ENCODE measurements around the gene LRRC61. TPM values are rescaled to one million over a fixed set of nuclear protein-coding genes. Genes with fewer than 3 reads are reported as not detected.
A peak's percentile ranks its signal among the peaks of the same experiment; 100 is the strongest.

LRRC61 gene
- total RNA-seq, 2 donors from 2014 or later: 0.77 to 27.0 TPM

GRCh38 chr7:150317748-150318444 lies 5.3 kb upstream of the LRRC61 start:
- H3K4me1 Mint-ChIP-seq: peaks cover 15% of the 10 kb centered on the region
- H3K9me3 Mint-ChIP-seq: no peaks in the 10 kb centered on the region
- no peak overlapping the region for H3K4me3 ChIP-seq (ENCODE audit: low read length)
- H3K36me3 Mint-ChIP-seq (ENCODE audit: low read depth): no peaks in the 10 kb centered on the region
- no peak overlapping the region for H3K27ac ChIP-seq (ENCODE audit: low read depth, low read length)
- WGBS, 2 experiments (ENCODE audit: insufficient coverage in 1 of 2, insufficient read length in 1 of 2): 48 to 55% methylated on average over 6 to 7 of the region's 7 CpGs
- no peak overlapping the region for H3K4me3 Mint-ChIP-seq
- no peaks in the 10 kb centered on the region for H3K9me3 ChIP-seq (ENCODE audit: control insufficient read depth, low read length)
- H3K27me3 Mint-ChIP-seq (ENCODE audit: insufficient read depth): no peaks in the 10 kb centered on the region
- no peak overlapping the region for H3K9ac ChIP-seq (ENCODE audit: extremely low read depth, low read length, poor library complexity, severe bottlenecking)
- H3K27me3 ChIP-seq (ENCODE audit: control insufficient read depth, insufficient read depth, low read length, poor library complexity, severe bottlenecking): no peaks in the 10 kb centered on the region
- H3K4me1 ChIP-seq (ENCODE audit: control insufficient read depth, insufficient read depth, low read length): no peaks in the 10 kb centered on the region
- TF ChIP-seq, protein P1, sequence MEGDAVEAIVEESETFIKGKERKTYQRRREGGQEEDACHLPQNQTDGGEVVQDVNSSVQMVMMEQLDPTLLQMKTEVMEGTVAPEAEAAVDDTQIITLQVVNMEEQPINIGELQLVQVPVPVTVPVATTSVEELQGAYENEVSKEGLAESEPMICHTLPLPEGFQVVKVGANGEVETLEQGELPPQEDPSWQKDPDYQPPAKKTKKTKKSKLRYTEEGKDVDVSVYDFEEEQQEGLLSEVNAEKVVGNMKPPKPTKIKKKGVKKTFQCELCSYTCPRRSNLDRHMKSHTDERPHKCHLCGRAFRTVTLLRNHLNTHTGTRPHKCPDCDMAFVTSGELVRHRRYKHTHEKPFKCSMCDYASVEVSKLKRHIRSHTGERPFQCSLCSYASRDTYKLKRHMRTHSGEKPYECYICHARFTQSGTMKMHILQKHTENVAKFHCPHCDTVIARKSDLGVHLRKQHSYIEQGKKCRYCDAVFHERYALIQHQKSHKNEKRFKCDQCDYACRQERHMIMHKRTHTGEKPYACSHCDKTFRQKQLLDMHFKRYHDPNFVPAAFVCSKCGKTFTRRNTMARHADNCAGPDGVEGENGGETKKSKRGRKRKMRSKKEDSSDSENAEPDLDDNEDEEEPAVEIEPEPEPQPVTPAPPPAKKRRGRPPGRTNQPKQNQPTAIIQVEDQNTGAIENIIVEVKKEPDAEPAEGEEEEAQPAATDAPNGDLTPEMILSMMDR (conservative IDR thresholded peaks at IDR 0.05): no peak
- H3K27ac Mint-ChIP-seq: peak overlapping the region; percentile 33
- DNase-seq: peak; percentile 39
- H3K36me3 ChIP-seq (ENCODE audit: control insufficient read depth, insufficient read depth, low read length): no peaks in the 10 kb centered on the region

- no peaks in the 10 kb centered on the region for H3K9me3 ChIP-seq (ENCODE audit: control insufficient read depth, low read length)
- TF ChIP-seq, protein P1 (conservative IDR thresholded peaks at IDR 0.05): no peak
- H3K9me3 Mint-ChIP-seq: no peaks in the 10 kb centered on the region
- H3K4me1 Mint-ChIP-seq: peaks cover 17% of the 10 kb centered on the region
- peaks cover 19% of the 10 kb centered on the region for H3K36me3 Mint-ChIP-seq (ENCODE audit: low read depth)
- no peaks in the 10 kb centered on the region for H3K27me3 ChIP-seq (ENCODE audit: control insufficient read depth, insufficient read depth, low read length, poor library complexity, severe bottlenecking)
- H3K4me1 ChIP-seq (ENCODE audit: control insufficient read depth, insufficient read depth, low read length): no peaks in the 10 kb centered on the region
- H3K4me3 Mint-ChIP-seq: peak overlapping the region; percentile 74
- H3K4me3 ChIP-seq (ENCODE audit: low read length): no peak overlapping the region
- peaks cover 12% of the 10 kb centered on the region for H3K36me3 ChIP-seq (ENCODE audit: control insufficient read depth, insufficient read depth, low read length)
- no peak for DNase-seq
- H3K27me3 Mint-ChIP-seq (ENCODE audit: insufficient read depth): no peaks in the 10 kb centered on the region
- 88 to 91% methylated on average over 2 to 3 of the region's 3 CpGs for WGBS, 2 experiments (ENCODE audit: insufficient coverage in 1 of 2, insufficient read length in 1 of 2)
- no peak overlapping the region for H3K27ac ChIP-seq (ENCODE audit: low read depth, low read length)
- H3K9ac ChIP-seq (ENCODE audit: extremely low read depth, low read length, poor library complexity, severe bottlenecking): no peak overlapping the region
- no peak overlapping the region for H3K27ac Mint-ChIP-seq
Measured at GRCh38 chr7:150321788-150322113, 1.4 kb upstream of the LRRC61 start.

- Histone ChIP-seq H3K9me3 (ENCODE audit: control insufficient read depth, low read length) (no peaks in the 10 kb centered on the region), H3K27ac (ENCODE audit: low read depth, low read length) (no peak overlapping the region), H3K4me1 (ENCODE audit: control insufficient read depth, insufficient read depth, low read length) (no peaks in the 10 kb centered on the region), H3K27me3 (ENCODE audit: control insufficient read depth, insufficient read depth, low read length, poor library complexity, severe bottlenecking) (no peaks in the 10 kb centered on the region), H3K4me3 (ENCODE audit: low read length) (peak overlapping the region; percentile 87), H3K36me3 (ENCODE audit: control insufficient read depth, insufficient read depth, low read length) (peaks cover 16% of the 10 kb centered on the region), H3K9ac (ENCODE audit: extremely low read depth, low read length, poor library complexity, severe bottlenecking) (peak overlapping the region; percentile 63)
- WGBS, 2 experiments (ENCODE audit: insufficient coverage in 1 of 2, insufficient read length in 1 of 2): 87 to 94% methylated on average over 4 of the region's 4 CpGs
- DNase-seq: peak; percentile 47
- peaks cover 24% of the 10 kb centered on the region for H3K36me3 Mint-ChIP-seq (ENCODE audit: low read depth)
- peak overlapping the region; percentile 91 for H3K27ac Mint-ChIP-seq
- peaks cover 17% of the 10 kb centered on the region for H3K4me1 Mint-ChIP-seq
- TF ChIP-seq, protein P1 (conservative IDR thresholded peaks at IDR 0.05): no peak
- peak overlapping the region; percentile 74 for H3K4me3 Mint-ChIP-seq
- no peaks in the 10 kb centered on the region for H3K27me3 Mint-ChIP-seq (ENCODE audit: insufficient read depth)
- no peaks in the 10 kb centered on the region for H3K9me3 Mint-ChIP-seq
Measured at GRCh38 chr7:150322114-150322832, 882 bp upstream of the LRRC61 start.

Data from endodermal cell (in vitro differentiated cells).